ENCODE results near the gene BMP6.

DNA sequence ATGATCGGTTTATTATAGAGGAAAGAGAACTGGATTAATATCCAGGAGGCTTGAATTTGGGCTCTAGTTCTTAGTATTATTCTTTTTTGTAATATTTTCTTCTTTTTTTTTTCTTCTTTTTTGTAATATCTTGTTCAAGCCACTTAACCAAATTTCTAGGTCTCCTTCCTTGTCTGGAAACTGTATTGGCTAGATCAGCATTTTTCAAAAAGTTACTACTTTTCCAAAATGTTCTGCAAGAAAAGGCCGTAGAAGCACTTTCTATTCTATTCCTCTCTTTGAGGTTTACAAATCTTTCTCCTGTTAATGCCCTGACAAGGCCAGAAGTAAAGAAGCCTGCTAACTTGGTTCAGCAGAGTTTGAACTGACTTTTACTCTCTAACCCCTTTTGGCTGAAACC lies 12.0 kb downstream of the BMP6 start:
- TF ChIP-seq, protein P1, sequence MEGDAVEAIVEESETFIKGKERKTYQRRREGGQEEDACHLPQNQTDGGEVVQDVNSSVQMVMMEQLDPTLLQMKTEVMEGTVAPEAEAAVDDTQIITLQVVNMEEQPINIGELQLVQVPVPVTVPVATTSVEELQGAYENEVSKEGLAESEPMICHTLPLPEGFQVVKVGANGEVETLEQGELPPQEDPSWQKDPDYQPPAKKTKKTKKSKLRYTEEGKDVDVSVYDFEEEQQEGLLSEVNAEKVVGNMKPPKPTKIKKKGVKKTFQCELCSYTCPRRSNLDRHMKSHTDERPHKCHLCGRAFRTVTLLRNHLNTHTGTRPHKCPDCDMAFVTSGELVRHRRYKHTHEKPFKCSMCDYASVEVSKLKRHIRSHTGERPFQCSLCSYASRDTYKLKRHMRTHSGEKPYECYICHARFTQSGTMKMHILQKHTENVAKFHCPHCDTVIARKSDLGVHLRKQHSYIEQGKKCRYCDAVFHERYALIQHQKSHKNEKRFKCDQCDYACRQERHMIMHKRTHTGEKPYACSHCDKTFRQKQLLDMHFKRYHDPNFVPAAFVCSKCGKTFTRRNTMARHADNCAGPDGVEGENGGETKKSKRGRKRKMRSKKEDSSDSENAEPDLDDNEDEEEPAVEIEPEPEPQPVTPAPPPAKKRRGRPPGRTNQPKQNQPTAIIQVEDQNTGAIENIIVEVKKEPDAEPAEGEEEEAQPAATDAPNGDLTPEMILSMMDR (IDR thresholded peaks at IDR 0.05; ENCODE audit: low read depth, low read length), result no peak
- TF ChIP-seq, protein P2, sequence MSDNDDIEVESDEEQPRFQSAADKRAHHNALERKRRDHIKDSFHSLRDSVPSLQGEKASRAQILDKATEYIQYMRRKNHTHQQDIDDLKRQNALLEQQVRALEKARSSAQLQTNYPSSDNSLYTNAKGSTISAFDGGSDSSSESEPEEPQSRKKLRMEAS (IDR thresholded peaks at IDR 0.05; ENCODE audit: low read depth, low read length), result no peak
- TF ChIP-seq POLR2A (IDR thresholded peaks at IDR 0.05; ENCODE audit: extremely low read depth, insufficient read length), result no peak
- TF ChIP-seq MYC (IDR thresholded peaks at IDR 0.05; ENCODE audit: low read depth, low read length), result no peak
